CD4-positive, alpha-beta T cell treated with Interleukin-17A for 1 hour (primary cell): ENCODE results near the gene FRMD4B.
A peak's percentile ranks its signal among the peaks of the same experiment; 100 is the strongest.

Experiments used
- DNase-seq: peaks from one replicate; pipeline ENCODE4 v3.0.0-alpha.2; 2020

FRMD4B gene

DNA sequence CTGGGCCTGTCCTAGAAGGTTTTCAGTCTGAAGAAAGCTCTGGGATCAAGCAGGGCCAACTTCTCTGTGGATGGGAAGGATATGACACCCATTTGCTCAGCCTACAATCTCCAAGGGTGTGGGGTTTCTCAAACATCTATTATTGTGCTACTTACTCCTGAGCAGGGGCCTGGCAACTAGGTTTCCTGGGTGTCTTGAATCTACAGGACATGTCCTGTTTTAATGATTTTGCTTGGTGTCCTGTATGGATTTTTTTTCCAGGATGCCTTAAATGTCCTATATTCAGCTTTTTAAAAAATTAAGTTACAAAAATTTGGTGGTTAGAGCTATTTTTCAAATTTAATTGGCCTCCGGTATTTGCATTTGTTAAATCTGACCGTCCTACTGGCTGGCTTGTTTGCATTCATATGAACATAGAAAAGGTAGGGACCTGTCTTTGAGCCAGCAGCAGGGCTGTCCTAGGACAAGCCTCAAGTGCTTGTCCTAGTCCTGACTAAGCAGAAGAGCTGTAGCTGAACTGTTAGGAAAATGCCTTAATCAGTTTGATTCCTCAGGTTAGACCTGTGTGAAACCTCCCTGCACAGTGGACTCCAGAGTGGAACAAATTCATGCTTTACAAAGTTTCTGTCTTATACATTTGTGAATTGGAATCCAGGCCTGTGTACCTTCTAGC is 223.4 kb downstream of the FRMD4B start:
- DNase-seq, result no peak

DNA sequence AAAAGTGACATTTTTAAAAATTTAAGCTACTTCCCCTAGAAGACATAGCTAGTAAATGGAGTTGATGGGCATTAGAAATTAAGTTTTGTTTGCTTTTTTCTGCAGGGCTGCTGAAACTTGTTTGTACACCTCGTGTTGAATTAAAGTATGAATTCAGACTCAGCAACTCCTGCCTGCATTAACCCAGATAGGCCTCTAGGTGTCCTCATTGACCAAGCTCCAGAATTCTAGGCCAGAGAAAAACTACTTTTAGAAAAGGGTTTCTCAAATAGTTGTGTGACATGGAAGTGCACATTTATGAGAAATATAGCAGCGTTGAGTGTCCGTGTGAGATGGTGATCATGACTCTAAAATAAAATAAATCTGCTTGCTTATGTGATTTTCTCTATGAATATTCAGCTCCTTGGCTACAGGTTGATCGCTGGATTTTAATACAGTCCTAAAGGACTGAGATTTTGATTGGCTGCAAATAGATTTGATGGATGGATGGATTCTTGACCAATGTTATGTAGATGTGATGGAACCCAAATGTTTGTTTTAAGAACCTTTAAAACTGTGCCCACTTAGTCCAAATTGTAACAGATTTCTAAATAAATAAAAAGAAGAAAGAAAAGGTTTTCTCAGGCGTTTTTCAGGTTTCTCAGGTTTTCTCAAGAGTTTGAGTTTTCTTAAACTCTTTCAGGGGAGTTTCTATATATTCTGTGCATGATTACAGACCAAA is 224.1 kb downstream of the FRMD4B start:
- DNase-seq, result peak; percentile 69

DNA sequence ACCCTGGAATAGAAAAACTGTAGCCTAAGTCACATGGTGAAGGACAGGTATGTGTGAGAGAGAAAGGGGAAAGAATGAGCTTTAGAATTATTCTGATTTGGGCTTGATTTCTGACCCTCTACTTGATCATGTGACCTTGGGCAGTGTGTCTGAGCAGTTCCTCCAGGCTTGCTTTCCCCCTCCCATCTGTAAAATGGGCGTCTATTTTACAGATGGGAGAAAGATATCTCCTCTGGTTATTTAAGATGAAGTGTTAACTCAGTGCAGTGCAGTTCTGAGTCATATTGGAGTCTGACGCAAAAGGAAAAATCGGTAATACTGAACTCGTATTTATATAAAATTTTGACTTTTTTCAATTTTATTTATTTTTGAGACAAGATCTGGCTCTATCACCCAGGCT is 225.4 kb downstream of the FRMD4B start:
- no peak for DNase-seq

DNA sequence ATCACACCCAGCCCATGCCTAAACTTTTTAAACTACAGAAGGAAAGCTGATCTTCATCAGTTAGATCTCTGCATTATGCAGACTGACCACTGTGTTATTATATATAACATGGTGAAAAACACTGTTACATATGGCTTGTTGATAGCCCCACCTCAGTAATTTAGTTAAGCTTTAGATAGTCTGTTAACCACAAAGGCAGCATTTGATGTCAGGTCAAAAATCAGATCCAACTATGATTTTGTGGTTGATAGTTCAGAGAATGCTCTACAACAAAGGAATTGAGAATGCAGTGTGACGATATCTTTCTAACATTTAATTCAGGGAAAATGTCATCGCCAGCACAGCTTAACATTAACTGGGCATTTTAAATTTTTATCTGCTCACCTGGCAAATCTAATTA is 225.8 kb downstream of the FRMD4B start:
- no peak for DNase-seq

DNA sequence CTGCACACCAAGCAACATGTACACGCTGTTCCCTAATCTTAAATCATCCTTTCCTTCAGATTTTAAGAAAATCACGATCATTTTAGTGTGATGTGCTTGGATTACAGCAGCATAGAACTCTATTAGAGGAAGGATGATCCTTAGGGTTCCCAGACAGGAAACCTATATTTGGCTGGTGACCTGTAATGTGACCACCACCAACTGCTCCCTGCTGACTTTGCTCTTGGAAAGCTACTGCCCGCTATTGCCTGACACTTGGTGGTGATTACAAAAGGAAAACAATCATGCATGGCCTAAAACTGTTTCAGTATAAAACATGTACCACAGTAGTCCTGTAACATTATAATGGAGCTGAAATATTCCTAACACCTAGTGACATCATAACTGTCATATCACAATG is 236.3 kb downstream of the FRMD4B start:
- no peak for DNase-seq

DNA sequence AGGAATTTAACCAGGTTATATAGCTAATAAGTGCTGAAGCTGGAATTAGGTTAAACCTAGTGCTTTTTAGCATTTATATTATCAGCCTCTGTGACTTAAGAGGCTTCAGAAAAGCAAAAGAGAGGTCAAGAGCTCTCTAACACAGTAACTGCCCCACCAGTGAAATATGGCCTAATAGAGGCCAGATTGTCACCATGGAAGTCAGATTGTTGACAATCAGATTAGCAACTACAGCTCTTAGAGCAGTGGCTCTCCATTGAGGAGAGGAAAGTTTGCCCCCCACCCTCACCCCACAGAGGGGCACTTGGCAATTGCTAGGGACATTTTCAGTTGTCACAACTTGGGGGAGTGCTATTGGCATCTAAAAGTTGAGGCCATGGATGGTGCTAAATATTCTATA is 240.2 kb downstream of the FRMD4B start:
- no peak for DNase-seq

DNA sequence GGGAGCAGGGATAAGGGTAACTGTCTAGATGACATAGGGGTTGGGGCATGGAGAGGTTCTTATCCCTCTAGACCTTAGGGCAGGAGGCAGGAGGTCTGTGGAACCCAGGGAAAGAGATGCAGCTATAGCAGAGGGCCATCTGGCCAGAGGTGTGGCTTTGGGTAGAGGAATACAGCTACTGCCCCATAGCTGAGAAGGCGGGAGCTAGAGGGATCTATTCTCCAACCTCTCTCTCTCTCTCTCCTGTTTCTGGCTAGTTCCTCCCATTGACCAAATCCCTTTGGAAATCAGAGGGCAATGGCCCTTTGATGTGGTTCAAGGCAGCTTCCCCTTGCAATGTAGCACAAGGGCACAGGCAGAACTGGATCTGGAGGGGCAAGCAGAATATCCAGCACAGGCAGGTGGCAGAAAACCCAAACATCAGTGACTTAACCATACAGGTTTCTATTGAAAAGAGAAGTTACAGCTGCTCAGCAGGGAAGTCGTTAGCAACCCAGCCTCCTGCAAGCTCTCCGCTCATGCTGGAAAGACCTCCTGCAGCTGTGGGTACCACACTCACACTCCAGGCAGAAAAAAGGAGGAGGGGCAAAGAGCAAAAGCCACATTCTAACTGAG is 241.2 kb downstream of the FRMD4B start:
- no peak for DNase-seq

DNA sequence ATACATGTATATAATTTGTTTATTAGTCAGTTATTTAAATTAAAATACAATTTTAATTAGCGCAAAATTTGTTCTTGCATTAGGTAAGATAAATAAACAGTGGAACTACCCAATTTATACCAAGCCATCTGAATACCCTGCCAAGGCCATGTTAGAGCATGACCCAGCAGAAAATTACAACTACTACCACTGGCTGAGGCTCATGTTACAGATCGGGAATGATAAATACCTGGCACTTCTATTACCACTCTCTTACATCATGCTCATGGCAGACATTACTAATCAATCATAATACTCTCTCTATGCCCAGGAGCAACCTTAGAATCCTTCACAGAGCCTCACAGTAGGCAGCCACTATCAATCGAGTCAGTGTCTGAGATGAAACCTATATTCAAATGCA is 242.3 kb downstream of the FRMD4B start:
- no peak for DNase-seq

DNA sequence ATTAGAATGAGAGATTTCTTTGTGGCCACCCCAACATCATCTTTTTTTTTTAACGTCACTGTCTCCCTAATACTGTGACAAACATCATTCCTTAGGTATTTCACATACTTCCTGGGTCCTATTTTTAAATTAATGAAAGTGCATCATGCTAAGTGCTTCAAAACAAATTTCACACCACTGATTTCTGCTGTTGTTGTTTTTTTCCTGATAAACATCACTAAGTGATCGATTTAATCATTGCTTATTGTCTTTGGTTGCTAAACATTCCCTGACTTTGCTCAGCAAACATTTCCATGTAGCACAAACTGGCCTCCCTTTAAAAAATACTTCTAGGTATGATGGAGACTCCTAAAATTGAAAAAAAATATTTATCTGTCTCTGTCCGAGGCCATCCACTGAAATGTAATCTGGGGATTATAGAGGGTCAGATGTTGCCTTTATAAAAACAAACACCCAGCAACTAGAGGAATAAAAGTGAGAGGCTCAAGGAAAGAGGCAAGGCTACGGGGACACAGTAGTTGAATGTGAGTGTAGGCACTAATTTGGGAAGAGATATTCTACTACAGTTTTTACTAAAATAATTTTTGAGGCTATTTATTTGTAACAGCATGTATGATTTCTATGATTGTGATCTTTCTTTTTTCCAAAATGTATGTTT is 243.0 kb downstream of the FRMD4B start:
- no peak for DNase-seq

DNA sequence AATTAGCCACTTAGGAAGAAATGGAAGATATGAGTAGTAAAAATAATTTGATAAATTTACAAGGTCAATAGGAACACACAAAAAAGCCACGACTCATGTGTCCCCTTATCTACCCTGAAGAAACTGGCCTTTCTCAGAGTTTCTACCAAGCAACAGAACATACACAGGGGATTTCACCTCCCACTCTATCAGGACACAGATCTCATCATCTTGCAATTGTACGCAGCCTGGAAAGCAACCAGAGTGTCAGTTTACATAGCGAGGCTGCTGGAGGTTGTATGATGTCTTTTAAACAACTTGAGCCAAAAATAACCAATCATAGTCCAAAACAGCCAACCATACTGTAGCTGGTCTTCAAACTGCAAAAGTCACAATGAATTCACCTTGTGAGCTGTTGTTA is 243.8 kb downstream of the FRMD4B start:
- DNase-seq, result no peak

DNA sequence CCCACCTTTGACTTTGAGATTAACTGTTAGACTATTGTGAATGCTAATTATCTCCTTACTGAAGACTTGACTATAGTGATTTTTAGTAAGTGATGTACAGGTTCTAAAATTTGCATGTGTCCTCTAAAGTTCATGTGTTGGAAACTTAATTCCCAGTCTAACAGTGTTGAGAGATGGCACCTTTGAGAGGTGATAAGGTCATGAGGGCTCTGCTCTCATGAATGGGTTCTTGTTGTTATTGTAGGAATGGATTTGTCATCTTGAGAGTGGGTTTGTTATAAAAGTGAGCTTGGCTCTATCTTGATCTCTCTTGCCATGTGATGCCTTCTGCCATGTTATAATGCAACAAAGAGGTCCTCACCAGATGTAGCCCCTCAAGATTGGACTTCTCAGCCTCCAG is 244.6 kb downstream of the FRMD4B start:
- DNase-seq, result no peak

DNA sequence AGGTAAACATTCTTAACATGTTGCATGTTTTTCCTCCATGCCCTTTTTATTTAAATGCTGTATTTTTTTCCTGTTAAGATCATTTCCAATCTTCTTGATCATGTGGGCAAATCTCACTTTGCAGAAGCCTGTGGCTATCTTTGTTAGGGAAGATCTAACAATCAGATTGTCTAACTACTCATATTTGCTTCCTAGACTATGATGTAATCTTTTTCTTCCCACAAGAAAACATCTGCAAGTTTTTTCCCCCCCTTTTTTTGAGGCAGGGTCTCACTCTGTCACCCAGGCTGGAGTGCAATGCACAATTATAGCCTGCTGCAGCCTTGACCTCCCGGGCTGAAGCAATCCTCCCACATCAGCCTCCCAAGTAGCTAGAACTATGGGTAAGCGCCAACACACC is 248.5 kb downstream of the FRMD4B start:
- DNase-seq, result no peak

DNA sequence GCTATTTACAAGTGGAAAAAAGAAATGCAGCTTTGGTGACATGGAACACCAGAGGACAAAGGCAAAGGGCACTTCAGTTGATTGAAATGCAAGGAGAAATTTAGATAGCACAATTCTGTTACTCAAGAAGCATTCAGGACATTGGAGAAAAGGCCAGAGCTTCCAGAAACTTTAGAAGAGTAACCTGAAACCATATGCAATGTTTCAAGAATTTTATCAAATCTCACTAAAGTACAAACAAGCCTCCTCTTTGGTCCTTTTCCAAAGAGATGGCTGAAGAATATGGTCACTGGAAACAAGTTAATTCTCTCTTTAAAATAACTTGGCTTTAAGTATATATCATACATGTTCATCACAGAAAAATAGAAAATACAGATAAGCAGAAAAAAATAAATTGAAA is 248.9 kb downstream of the FRMD4B start:
- no peak for DNase-seq

DNA sequence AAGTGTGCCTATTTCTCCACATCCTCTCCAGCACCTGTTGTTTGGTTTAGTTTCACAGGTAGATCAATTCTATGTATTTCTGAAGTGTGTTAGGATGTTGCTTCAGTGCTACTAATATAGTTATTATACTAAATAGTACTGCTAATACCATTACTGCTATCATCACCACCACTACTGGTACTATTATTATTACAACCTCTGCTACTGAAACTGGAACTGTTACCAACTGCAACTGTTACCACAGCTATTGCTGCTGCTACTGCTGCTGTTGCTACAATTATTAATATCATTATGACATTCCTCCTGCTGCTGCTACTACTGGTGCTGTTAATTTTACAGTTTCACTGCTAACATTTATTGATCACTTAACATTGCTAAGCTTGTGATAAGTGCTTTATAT is 255.2 kb downstream of the FRMD4B start:
- DNase-seq, result no peak

DNA sequence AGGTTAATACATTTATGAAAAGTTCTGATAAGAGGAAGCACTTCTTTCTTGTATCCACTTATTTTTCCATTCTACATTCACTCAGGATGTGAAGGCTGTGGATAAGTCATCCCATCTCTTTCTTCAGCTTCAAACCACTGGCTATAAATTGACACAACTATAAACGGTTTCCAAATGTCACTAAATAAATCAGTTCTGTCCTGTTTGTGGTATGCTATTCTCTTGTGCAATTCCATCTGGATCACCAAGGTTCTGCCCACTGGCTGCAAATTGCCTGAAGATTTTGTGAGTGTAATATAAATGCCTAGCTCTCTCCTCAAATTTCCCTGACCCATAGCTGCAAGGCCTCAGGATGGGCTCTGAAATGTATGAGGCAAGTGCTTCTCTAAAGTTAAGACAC is 256.4 kb downstream of the FRMD4B start:
- DNase-seq, result no peak

DNA sequence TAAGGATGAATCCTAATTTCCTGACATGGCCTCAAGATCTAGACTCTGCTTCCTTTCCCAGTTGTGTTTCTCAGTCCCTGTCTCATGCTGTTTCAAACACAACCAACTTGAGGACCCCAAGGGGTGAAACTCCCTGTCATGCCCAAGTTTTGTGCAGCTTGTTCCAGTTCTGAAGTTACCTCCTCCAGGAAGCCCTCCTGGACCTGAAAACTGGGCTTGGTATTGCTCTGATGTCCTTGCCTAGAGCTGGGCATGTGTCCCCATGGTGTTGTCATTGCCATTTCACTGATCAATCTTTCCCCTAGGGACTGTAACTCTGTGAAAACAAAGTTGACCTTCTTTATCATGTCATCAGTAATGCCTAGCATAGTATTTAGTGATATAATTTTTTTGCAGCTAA is 257.4 kb downstream of the FRMD4B start:
- DNase-seq, result no peak

DNA sequence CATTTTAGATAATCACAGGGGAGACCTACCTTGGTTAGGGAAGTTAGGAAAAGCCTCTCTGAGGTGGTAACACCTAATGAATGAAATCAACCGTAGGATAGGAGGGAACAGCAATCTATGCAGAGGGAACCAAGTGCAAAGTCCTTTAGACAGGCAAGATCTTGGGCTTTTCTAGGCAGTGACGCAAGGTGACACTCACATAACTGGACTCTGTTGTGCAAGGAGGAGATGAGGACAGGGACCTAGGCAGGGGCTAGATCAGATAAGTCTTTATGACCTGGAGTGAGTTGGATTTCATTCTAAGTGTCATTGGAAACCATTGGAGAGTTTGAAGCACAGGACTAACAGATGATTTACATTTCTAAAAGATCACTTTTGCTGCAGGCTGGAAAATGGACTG is 258.9 kb downstream of the FRMD4B start:
- no peak for DNase-seq

DNA sequence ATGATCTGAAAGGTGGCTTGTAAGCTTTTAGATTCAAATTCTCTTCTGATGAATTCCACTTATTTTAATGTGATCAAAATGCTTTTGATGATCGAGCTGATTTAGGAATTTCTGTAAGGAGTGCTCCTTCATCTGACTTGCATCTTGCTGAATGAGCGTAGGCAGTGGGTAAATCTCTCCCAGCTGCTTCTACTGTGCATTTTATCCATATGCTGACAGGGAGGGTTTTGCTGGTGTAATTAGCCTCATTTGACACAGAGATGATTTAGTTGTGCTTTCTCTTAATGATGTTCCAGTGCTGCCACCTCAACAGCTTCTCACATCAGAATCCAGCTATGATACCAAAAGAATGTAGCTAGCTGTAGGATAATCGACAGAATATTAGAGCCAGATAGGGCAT is 259.7 kb downstream of the FRMD4B start:
- DNase-seq, result no peak

DNA sequence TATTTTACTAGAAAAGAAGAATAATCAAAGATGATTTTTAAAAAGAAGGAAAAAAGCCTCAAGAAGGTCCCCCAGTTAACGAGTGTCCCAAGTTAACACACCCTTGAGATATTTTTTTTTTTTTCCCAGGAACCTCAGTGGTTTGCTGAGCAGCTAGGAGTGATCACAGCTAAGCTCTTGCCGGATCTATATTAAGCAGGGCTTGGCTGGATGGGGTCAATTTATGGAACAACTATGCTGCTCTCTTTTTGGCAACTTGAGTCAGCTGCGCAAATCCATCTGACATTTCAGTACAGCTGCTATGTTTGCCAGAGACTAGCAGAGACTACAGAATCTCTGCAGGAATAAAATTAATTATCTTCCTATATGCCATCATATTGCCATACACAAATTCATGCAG is 263.5 kb downstream of the FRMD4B start, which contains the start of gene LMOD3:
LMOD3 (minus strand) TSS at position 193 of the 400 bp plus-strand sequence. CDS start 209 bp downstream, outside the sequence.
- no peak for DNase-seq

DNA sequence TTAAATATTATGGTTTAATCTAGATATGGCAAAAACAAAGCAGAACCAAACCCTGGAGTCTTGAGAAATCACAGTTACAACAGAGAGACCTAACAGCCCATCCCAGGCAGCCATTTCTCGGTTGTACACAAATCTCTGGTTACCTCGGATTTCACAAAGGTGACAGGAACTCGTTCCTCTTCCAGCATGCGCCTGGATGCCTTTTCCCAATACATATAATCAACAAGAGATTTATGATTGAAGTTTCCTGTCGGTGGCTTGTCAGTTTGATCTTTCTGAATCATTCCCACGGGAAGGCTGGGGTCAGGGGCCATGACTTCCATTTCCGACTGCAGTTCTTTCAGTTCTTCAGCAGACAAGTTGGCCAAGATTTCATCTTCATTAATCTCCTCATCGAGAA is 263.9 kb downstream of the FRMD4B start:
- no peak for DNase-seq

DNA sequence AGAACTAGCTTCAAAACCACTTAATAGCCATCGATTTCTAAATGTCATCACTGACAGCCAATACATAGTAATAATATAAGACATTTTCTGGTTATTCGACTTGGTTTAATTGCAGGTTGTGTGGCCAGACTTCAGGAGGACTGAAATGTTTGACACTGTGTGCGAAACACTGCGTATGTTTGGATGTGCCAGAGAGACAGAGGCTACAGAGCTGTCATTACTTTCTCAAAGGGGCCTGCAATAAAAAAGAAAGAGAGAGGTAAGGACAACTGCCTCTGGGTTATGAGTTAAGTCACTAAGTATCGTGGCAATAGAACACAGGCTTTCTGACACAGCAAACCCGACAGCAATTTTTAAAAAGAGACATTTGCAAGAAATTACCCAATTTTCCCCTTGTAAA is 264.4 kb downstream of the FRMD4B start:
- DNase-seq, result no peak

DNA sequence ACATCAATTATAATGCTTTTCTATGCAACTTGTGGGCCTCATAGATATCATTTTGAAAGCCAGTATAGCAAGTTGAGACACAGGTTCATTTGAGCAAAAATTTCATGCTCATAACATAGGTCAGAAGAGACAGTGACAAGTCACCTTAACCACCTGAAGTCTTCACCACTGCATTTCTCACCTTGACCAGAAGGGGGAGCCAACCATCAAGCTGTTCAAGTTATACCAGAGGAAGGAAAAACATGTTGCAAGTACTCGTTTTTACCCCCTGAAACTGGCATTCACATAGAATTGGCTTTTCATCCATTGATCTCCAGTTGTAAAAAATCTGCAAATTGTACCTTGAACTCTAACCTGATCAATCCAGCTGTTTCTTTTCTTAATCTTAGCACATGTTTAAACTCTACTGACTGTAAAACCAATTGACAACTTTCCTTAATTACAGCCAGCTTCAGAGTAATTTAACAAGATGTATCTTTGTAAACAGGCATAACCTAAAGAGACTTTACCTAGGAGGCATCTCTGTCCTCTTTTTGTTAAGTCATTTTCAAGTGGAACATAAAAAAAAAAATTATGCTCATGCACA is 264.9 kb downstream of the FRMD4B start:
- peak; percentile 88 for DNase-seq
